Measurements from ENCODE around the gene SLC35A3. TPM values are rescaled to one million over a fixed set of nuclear protein-coding genes. Genes with fewer than 3 reads are reported as not detected.
A peak's percentile ranks its signal among the peaks of the same experiment; 100 is the strongest.
"Not testable (repeated sequence)": the region's sequence is repeated elsewhere in the genome, so short reads cannot be mapped to it uniquely, and the experiment has no call there.

Gene SLC35A3
- polyA plus RNA-seq, 1 donor from 2014 or later = 11.0 TPM

- peak overlapping the region in 1 of 4 donors; percentile 81 for H3K4me3 Mint-ChIP-seq
- no peaks in the 10 kb centered on the region for H3K36me3 Mint-ChIP-seq
- H3K27me3 Mint-ChIP-seq = no peaks in the 10 kb centered on the region
- H3K4me1 Mint-ChIP-seq = peaks cover 25 to 31% (median 27%) of the 10 kb centered on the region in 3 donors
- no peaks in the 10 kb centered on the region for H3K9me3 Mint-ChIP-seq
- H3K27ac Mint-ChIP-seq = no peak overlapping the region
These were observed 65.4 kb downstream of the SLC35A3 start for GRCh38 chr1:100035214-100035613.

- Mint-ChIP-seq H3K4me3 (peak overlapping the region; percentile 92 to 99 (median 95)), H3K36me3 (no peaks in the 10 kb centered on the region), H3K27ac (peak overlapping the region; percentile 94 to 99 (median 99)), H3K4me1 (peaks cover 31 to 38% (median 33%) of the 10 kb centered on the region in 3 donors), H3K27me3 (no peaks in the 10 kb centered on the region), H3K9me3 (no peaks in the 10 kb centered on the region)
These were observed 67.2 kb downstream of the SLC35A3 start for GRCh38 chr1:100036718-100037655.

GRCh38 chr1:100037656-100037926 is 67.8 kb downstream of the SLC35A3 start:
- peaks cover 37 to 42% (median 38%) of the 10 kb centered on the region in 3 donors for H3K4me1 Mint-ChIP-seq
- no peaks in the 10 kb centered on the region for H3K36me3 Mint-ChIP-seq

GRCh38 chr1:100037927-100038659 is 68.3 kb downstream of the SLC35A3 start:
- H3K9me3 Mint-ChIP-seq = no peaks in the 10 kb centered on the region
- H3K27me3 Mint-ChIP-seq = no peaks in the 10 kb centered on the region
- H3K4me1 Mint-ChIP-seq = peaks cover 42 to 44% (median 43%) of the 10 kb centered on the region in 3 donors
- no peaks in the 10 kb centered on the region for H3K36me3 Mint-ChIP-seq
- H3K4me3 Mint-ChIP-seq = peak overlapping the region; percentile 92 to 99 (median 95)
- H3K27ac Mint-ChIP-seq = peak overlapping the region; percentile 94 to 99 (median 99)

More at GRCh38 chr1:100037656-100037926, 67.8 kb downstream of the SLC35A3 start:
- Mint-ChIP-seq H3K27ac (peak overlapping the region; percentile 94 to 99 (median 99)), H3K27me3 (no peaks in the 10 kb centered on the region), H3K4me3 (peak overlapping the region; percentile 92 to 99 (median 95)), H3K9me3 (no peaks in the 10 kb centered on the region)

GRCh38 chr1:100038660-100039287 is 69.0 kb downstream of the SLC35A3 start:
- Mint-ChIP-seq H3K4me1 (peaks cover 46 to 48% (median 48%) of the 10 kb centered on the region in 3 donors), H3K36me3 (no peaks in the 10 kb centered on the region), H3K27ac (peak overlapping the region; percentile 94 to 99 (median 97)), H3K27me3 (no peaks in the 10 kb centered on the region), H3K9me3 (no peaks in the 10 kb centered on the region), H3K4me3 (peak overlapping the region; percentile 92 to 99 (median 95))

GRCh38 chr1:100039591-100039990 is 69.8 kb downstream of the SLC35A3 start:
- H3K27ac Mint-ChIP-seq = peak overlapping the region; percentile 94 to 99 (median 97)
- no peaks in the 10 kb centered on the region for H3K27me3 Mint-ChIP-seq
- no peaks in the 10 kb centered on the region for H3K9me3 Mint-ChIP-seq
- H3K4me1 Mint-ChIP-seq = peaks cover 49 to 53% (median 49%) of the 10 kb centered on the region in 3 donors
- H3K36me3 Mint-ChIP-seq = peaks cover 4% of the 10 kb centered on the region
- peak overlapping the region; percentile 92 to 99 (median 95) for H3K4me3 Mint-ChIP-seq

- no peaks in the 10 kb centered on the region for H3K9me3 Mint-ChIP-seq
- H3K27ac Mint-ChIP-seq = peak overlapping the region in 2 of 3 donors; percentile 64 to 74
- peak overlapping the region; percentile 34 to 81 (median 48) for H3K4me3 Mint-ChIP-seq
- no peaks in the 10 kb centered on the region for H3K27me3 Mint-ChIP-seq
- peaks cover 8% of the 10 kb centered on the region for H3K36me3 Mint-ChIP-seq
- H3K4me1 Mint-ChIP-seq = peaks cover 51 to 74% (median 62%) of the 10 kb centered on the region in 3 donors
These were observed 75.4 kb downstream of the SLC35A3 start for GRCh38 chr1:100045206-100045605.

- not testable (repeated sequence) for H3K9me3 Mint-ChIP-seq, H3K27me3 Mint-ChIP-seq
- Mint-ChIP-seq H3K27ac (peak overlapping the region; percentile 84 to 91 (median 86)), H3K36me3 (peaks cover 12% of the 10 kb centered on the region), H3K4me1 (peaks cover 50 to 70% (median 55%) of the 10 kb centered on the region in 3 donors), H3K4me3 (peak overlapping the region; percentile 76 to 86 (median 81))
These were observed 77.5 kb downstream of the SLC35A3 start for GRCh38 chr1:100047235-100047708.

GRCh38 chr1:100050139-100050538 is 80.3 kb downstream of the SLC35A3 start:
- Mint-ChIP-seq H3K9me3 (no peaks in the 10 kb centered on the region), H3K27ac (peak overlapping the region in 2 of 3 donors; percentile 41 to 89), H3K4me1 (peaks cover 40 to 55% (median 48%) of the 10 kb centered on the region in 3 donors), H3K4me3 (peak overlapping the region in 1 of 4 donors; percentile 27), H3K36me3 (peaks cover 8% of the 10 kb centered on the region), H3K27me3 (no peaks in the 10 kb centered on the region)

- no peaks in the 10 kb centered on the region for H3K27me3 Mint-ChIP-seq
- peaks cover 7% of the 10 kb centered on the region for H3K36me3 Mint-ChIP-seq
- no peaks in the 10 kb centered on the region for H3K9me3 Mint-ChIP-seq
- H3K4me1 Mint-ChIP-seq = peaks cover 35 to 51% (median 50%) of the 10 kb centered on the region in 3 donors
- H3K4me3 Mint-ChIP-seq = no peak overlapping the region
- no peak overlapping the region for H3K27ac Mint-ChIP-seq
These were observed 81.6 kb downstream of the SLC35A3 start for GRCh38 chr1:100051401-100051800.

GRCh38 chr1:100051893-100052292 is 82.1 kb downstream of the SLC35A3 start:
- no peak overlapping the region for H3K27ac Mint-ChIP-seq
- no peaks in the 10 kb centered on the region for H3K9me3 Mint-ChIP-seq
- H3K36me3 Mint-ChIP-seq = peaks cover 7% of the 10 kb centered on the region
- no peak overlapping the region for H3K4me3 Mint-ChIP-seq
- H3K4me1 Mint-ChIP-seq = peaks cover 30 to 49% (median 48%) of the 10 kb centered on the region in 3 donors
- no peaks in the 10 kb centered on the region for H3K27me3 Mint-ChIP-seq

- H3K27me3 Mint-ChIP-seq = no peaks in the 10 kb centered on the region
- peak overlapping the region in 1 of 3 donors; percentile 63 for H3K27ac Mint-ChIP-seq
- peaks cover 7% of the 10 kb centered on the region for H3K36me3 Mint-ChIP-seq
- peaks cover 23 to 49% (median 39%) of the 10 kb centered on the region in 3 donors for H3K4me1 Mint-ChIP-seq
- H3K9me3 Mint-ChIP-seq = no peaks in the 10 kb centered on the region
- no peak overlapping the region for H3K4me3 Mint-ChIP-seq
These were observed 83.3 kb downstream of the SLC35A3 start for GRCh38 chr1:100053119-100053518.

GRCh38 chr1:100053727-100054126 is 83.9 kb downstream of the SLC35A3 start:
- Mint-ChIP-seq H3K9me3 (no peaks in the 10 kb centered on the region), H3K27ac (no peak overlapping the region), H3K4me3 (no peak overlapping the region), H3K36me3 (peaks cover 7% of the 10 kb centered on the region), H3K27me3 (no peaks in the 10 kb centered on the region), H3K4me1 (peaks cover 19 to 43% (median 34%) of the 10 kb centered on the region in 3 donors)

GRCh38 chr1:100061681-100062080 is 91.9 kb downstream of the SLC35A3 start:
- Mint-ChIP-seq H3K27ac (no peak overlapping the region), H3K4me3 (no peak overlapping the region), H3K27me3 (no peaks in the 10 kb centered on the region), H3K36me3 (peaks cover 16% of the 10 kb centered on the region), H3K4me1 (peaks cover 8 to 11% (median 11%) of the 10 kb centered on the region in 3 donors), H3K9me3 (no peaks in the 10 kb centered on the region)

All from IgD-negative memory B cell (primary cell).